ENCODE measurements around the gene RXFP1.
A peak's percentile ranks its signal among the peaks of the same experiment; 100 is the strongest.

Gene RXFP1

GRCh38 chr4:158676076-158676475 lies 154.4 kb downstream of the RXFP1 start:
- DNase-seq: no peak

DNA sequence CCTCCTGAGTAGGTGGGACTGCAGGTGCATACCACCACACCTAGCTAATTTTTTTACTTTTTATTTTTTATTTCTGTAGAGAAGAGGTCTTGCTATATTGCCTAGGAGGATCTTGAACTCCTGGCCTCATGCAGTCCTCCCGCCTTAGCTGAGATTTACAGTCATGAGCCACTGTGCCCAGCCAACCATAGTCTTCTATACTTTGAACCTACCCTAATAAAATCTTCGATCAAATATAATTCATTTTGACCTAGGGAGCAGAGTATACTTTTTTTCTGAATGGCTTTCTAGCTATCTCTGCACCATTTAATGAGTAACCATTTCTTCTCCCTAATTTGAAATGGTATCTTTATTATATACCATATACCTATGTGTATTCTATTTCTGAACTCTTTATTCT lies 157.1 kb downstream of the RXFP1 start:
- DNase-seq: no peak

- DNase-seq: no peak
Observed at GRCh38 chr4:158681629-158682028, 159.9 kb downstream of the RXFP1 start.

DNA sequence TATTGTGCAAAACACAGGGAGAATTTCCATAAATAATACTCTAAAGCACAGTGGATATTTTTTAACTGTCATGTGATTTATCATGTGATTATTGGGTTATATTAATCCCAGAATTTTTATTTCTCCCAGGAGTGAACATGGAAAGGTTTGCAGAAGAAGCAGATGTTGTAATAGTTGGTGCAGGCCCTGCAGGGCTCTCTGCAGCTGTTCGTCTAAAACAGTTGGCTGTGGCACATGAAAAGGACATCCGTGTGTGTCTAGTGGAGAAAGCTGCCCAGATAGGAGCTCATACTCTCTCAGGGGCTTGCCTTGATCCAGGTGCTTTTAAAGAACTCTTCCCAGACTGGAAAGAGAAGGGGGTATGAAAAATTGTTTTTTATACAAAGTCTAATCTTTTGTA lies 160.4 kb downstream of the RXFP1 start:
- peak in 1 of 2 experiments; percentile 9 for DNase-seq

DNA sequence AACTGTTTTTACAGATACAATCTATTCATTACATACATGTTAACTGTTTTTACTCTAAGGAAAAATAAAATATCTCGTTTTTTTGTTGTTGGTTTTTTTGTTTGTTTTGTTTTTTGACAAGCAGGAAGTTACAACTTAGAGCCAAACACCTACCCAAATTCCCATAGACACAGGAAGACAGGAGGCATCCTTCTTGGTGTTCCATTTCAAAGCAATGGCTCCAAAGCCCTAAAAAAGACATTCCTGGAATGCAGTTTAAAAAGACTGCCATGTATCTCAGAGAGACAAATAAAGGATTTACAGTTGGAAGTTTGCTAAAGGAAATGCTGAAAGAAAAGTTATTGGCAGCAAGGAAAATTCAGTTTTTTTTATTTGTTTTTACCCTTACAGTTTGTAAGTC lies 167.1 kb downstream of the RXFP1 start:
- no peak for DNase-seq
